Astrocyte (in vitro differentiated cells and primary cell): ENCODE measurements around the gene CDC37L1. TPM values are rescaled to one million over a fixed set of nuclear protein-coding genes. Genes with fewer than 3 reads are reported as not detected.
A peak's percentile ranks its signal among the peaks of the same experiment; 100 is the strongest.

Source experiments
- DNase-seq: peaks from one replicate; pipeline ENCODE4 v3.0.0-alpha.2; 2010; ENCODE audit warnings: low read depth
- FAIRE-seq: peaks from 2 replicates; lab custom pipeline; 2011; peaks lifted over from hg19 to GRCh38; lab: Jason Lieb, UNC
- H2AFZ ChIP-seq: 2 replicates; pipeline ENCODE4 v1.6.0; 2012; ENCODE audit warnings: low read depth, low read length, inconsistent platforms
- H3K27ac ChIP-seq: 2 replicates; pipeline ENCODE4 v1.5.1; 2011; ENCODE audit warnings: low read depth, low read length, inconsistent platforms
- H3K27me3 ChIP-seq: 2 replicates; pipeline ENCODE4 v1.6.0; 2011; ENCODE audit warnings: low read length, inconsistent platforms; ENCODE audit not compliant: insufficient read depth
- H3K36me3 ChIP-seq: 2 replicates; pipeline ENCODE4 v1.5.1; 2011; ENCODE audit warnings: low read length, inconsistent platforms; ENCODE audit not compliant: insufficient read depth
- H3K4me1 ChIP-seq: 2 replicates; pipeline ENCODE4 v1.5.1; 2011; ENCODE audit warnings: low read length, inconsistent platforms; ENCODE audit not compliant: insufficient read depth
- H3K4me2 ChIP-seq: 2 replicates; pipeline ENCODE4 v1.6.0; 2012; ENCODE audit warnings: low read length, inconsistent platforms
- H3K4me3 ChIP-seq: 2 replicates; pipeline ENCODE4 v1.5.1; 2011; ENCODE audit warnings: low read depth, mild to moderate bottlenecking, low read length, inconsistent platforms; ENCODE audit not compliant: insufficient read depth
- H3K79me2 ChIP-seq: 2 replicates; pipeline ENCODE4 v1.6.0; 2012; ENCODE audit warnings: mild to moderate bottlenecking, low read length, inconsistent platforms; ENCODE audit not compliant: insufficient read depth
- H3K9ac ChIP-seq: 2 replicates; pipeline ENCODE4 v1.6.0; 2012; ENCODE audit warnings: mild to moderate bottlenecking, low read length, inconsistent platforms
- H3K9me3 ChIP-seq: 2 replicates; pipeline ENCODE4 v1.5.1; 2012; ENCODE audit warnings: low read depth, mild to moderate bottlenecking, low read length, inconsistent platforms; ENCODE audit not compliant: insufficient read depth
- H4K20me1 ChIP-seq: 2 replicates; pipeline ENCODE4 v1.6.0; 2012; ENCODE audit warnings: low read length, inconsistent platforms; ENCODE audit not compliant: insufficient read depth
- H3K27ac Mint-ChIP-seq: one replicate; pipeline ENCODE4 v1.8.0; 2021; ENCODE audit warnings: mild to moderate bottlenecking, mixed read lengths; ENCODE audit not compliant: unreplicated experiment
- H3K27me3 Mint-ChIP-seq: one replicate; pipeline ENCODE4 v1.8.0; 2021; ENCODE audit warnings: low read depth, mixed read lengths; ENCODE audit not compliant: unreplicated experiment
- H3K36me3 Mint-ChIP-seq: one replicate; pipeline ENCODE4 v1.8.0; 2021; ENCODE audit warnings: low read depth, mixed read lengths; ENCODE audit not compliant: unreplicated experiment
- H3K4me1 Mint-ChIP-seq: one replicate; pipeline ENCODE4 v1.8.0; 2021; ENCODE audit warnings: low read depth, mixed read lengths; ENCODE audit not compliant: unreplicated experiment
- H3K4me3 Mint-ChIP-seq: one replicate; pipeline ENCODE4 v1.8.0; 2021; ENCODE audit warnings: mild to moderate bottlenecking, moderate library complexity, mixed read lengths; ENCODE audit not compliant: unreplicated experiment
- H3K9me3 Mint-ChIP-seq: one replicate; pipeline ENCODE4 v1.8.0; 2021; ENCODE audit warnings: mild to moderate bottlenecking, mixed read lengths; ENCODE audit not compliant: unreplicated experiment
- CTCF ChIP-seq: IDR thresholded peaks from 2 replicates; pipeline ENCODE4 v1.5.1; 2011; ENCODE audit warnings: low read depth, mild to moderate bottlenecking, inconsistent platforms, low read length, moderate library complexity; ENCODE audit not compliant: insufficient read depth
- EZH2 ChIP-seq: IDR thresholded peaks from 2 replicates; pipeline ENCODE4 v1.6.1; 2012; ENCODE audit warnings: mild to moderate bottlenecking, low read length, inconsistent platforms; ENCODE audit not compliant: insufficient read depth
- total RNA-seq: library from RNA; stranded (reverse); gene quantifications from 2 replicates; pipeline ENCODE4 v1.2.1, GENCODE V29; 2021

Gene CDC37L1
- total RNA-seq, 1 donor from 2014 or later: 16.1 TPM

- Mint-ChIP-seq H3K4me3 (no peak overlapping the region), H3K4me1 (no peaks in the 10 kb centered on the region), H3K36me3 (peaks cover 16% of the 10 kb centered on the region), H3K27ac (no peak overlapping the region), H3K27me3 (no peaks in the 10 kb centered on the region), H3K9me3 (no peaks in the 10 kb centered on the region)
- Histone ChIP-seq H3K9me3 (no peaks in the 10 kb centered on the region), H3K27me3 (no peaks in the 10 kb centered on the region), H3K4me3 (no peak overlapping the region), H3K9ac (no peak overlapping the region), H3K79me2 (no peaks in the 10 kb centered on the region), H3K4me2 (peak overlapping the region; percentile 9), H3K27ac (no peak overlapping the region), H3K36me3 (peaks cover 15% of the 10 kb centered on the region), H2AFZ (no peak overlapping the region), H4K20me1 (peaks cover 6% of the 10 kb centered on the region), H3K4me1 (no peaks in the 10 kb centered on the region)
- peak; percentile 6 for DNase-seq
- no peak for TF ChIP-seq CTCF
- TF ChIP-seq EZH2: no peak
- peak; percentile 100 for FAIRE-seq
These were observed 34.5 kb downstream of the CDC37L1 start for GRCh38 chr9:4713849-4714248.

GRCh38 chr9:4714266-4715016, 35.1 kb downstream of the CDC37L1 start:
- Histone ChIP-seq H3K4me1 (no peaks in the 10 kb centered on the region), H3K9me3 (no peaks in the 10 kb centered on the region), H3K9ac (no peak overlapping the region), H3K27ac (no peak overlapping the region), H2AFZ (no peak overlapping the region), H3K27me3 (no peaks in the 10 kb centered on the region), H4K20me1 (peaks cover 6% of the 10 kb centered on the region), H3K79me2 (no peaks in the 10 kb centered on the region), H3K36me3 (peaks cover 18% of the 10 kb centered on the region), H3K4me2 (peak overlapping the region; percentile 9), H3K4me3 (no peak overlapping the region)
- Mint-ChIP-seq H3K36me3 (peaks cover 16% of the 10 kb centered on the region), H3K27ac (no peak overlapping the region), H3K4me3 (no peak overlapping the region), H3K9me3 (no peaks in the 10 kb centered on the region), H3K4me1 (no peaks in the 10 kb centered on the region), H3K27me3 (no peaks in the 10 kb centered on the region)
- TF ChIP-seq CTCF (no peak), EZH2 (no peak)
- FAIRE-seq: no peak
- DNase-seq: peak; percentile 67

DNA sequence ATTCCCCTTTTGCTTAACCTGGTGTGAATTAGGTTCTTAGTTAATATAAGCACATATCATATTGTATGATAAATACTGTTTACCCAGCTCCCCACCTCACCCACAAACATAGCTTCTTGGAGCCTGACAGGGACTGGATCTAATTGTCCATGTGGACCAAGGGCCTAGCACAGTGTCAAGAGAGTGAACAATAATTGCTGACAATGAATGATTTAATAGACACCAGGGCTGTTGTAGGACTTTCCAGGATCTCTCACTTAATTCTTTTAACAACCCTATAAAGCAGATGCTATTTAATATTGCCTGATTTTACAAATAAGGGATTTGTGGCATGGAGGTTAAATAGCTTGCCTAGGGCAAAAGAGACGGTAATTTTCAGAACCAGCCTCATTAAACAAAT, 36.8 kb downstream of the CDC37L1 start:
- Mint-ChIP-seq H3K27ac (no peak overlapping the region), H3K9me3 (no peaks in the 10 kb centered on the region), H3K36me3 (peaks cover 19% of the 10 kb centered on the region), H3K27me3 (no peaks in the 10 kb centered on the region), H3K4me1 (no peaks in the 10 kb centered on the region), H3K4me3 (no peak overlapping the region)
- H4K20me1 ChIP-seq: peaks cover 6% of the 10 kb centered on the region
- DNase-seq (no peak), FAIRE-seq (no peak)
- H3K9me3 ChIP-seq: no peaks in the 10 kb centered on the region
- H3K4me2 ChIP-seq: no peak overlapping the region
- no peaks in the 10 kb centered on the region for H3K79me2 ChIP-seq
- H3K9ac ChIP-seq: no peak overlapping the region
- no peak overlapping the region for H3K4me3 ChIP-seq
- H3K36me3 ChIP-seq: peaks cover 18% of the 10 kb centered on the region
- H3K27ac ChIP-seq: no peak overlapping the region
- no peak for TF ChIP-seq CTCF
- no peak for TF ChIP-seq EZH2
- H3K4me1 ChIP-seq: no peaks in the 10 kb centered on the region
- H2AFZ ChIP-seq: no peak overlapping the region
- H3K27me3 ChIP-seq: no peaks in the 10 kb centered on the region
